A549 (cell line): Measurements from ENCODE around the gene LLGL2.

ENCODE experiments used
- CTCF ChIP-seq: fragments of >200 bp; sonication (Bioruptor Twin); formaldehyde crosslinking; IDR thresholded peaks from 3 replicates; pipeline ENCODE4 v1.5.1; 2016
- EHMT2 ChIP-seq: fragments of 200-600 bp; sonication (generic); IDR thresholded peaks from 2 replicates; pipeline ENCODE4 v1.6.1; 2016; ENCODE audit warnings: antibody characterized with exemption, low read depth, mild to moderate bottlenecking, moderate library complexity
- JUNB ChIP-seq: fragments of >200 bp; sonication (Bioruptor Twin); formaldehyde crosslinking; IDR thresholded peaks from 2 replicates; pipeline ENCODE4 v1.6.1; 2016
- MAFK ChIP-seq: fragments of 450-650 bp; IDR thresholded peaks from 2 replicates; pipeline ENCODE4 v1.6.1; 2014; ENCODE audit not compliant: partially characterized antibody
- MAX ChIP-seq: IDR thresholded peaks from 2 replicates; pipeline ENCODE4 v1.6.1; 2012
- NFE2L2 ChIP-seq: fragments of 150-350 bp; conservative IDR thresholded peaks from 2 replicates; pipeline ENCODE4 v1.6.1; 2014; ENCODE audit warnings: low read length
- POLR2A ChIP-seq: IDR thresholded peaks from 2 replicates; pipeline ENCODE4 v1.6.1; 2012; ENCODE audit warnings: mild to moderate bottlenecking, low read length
- RAD21 ChIP-seq, 2 experiments: fragments of >200 bp in 1 of 2; sonication (Bioruptor Twin) in 1 of 2; formaldehyde crosslinking in 1 of 2; IDR thresholded peaks in 1 of 2; conservative IDR thresholded peaks in 1 of 2; 2 replicates in 1 of 2; 3 replicates in 1 of 2; pipeline ENCODE4 v1.6.1; 2012 to 2018; ENCODE audit warnings: inconsistent platforms in 1 of 2
- TFCP2L1 ChIP-seq: fragments of 250-450 bp; sonication (Bioruptor Pico); IDR thresholded peaks from 2 replicates; pipeline ENCODE4 v1.5.0; 2021; ENCODE audit warnings: mild to moderate bottlenecking
- ZFP36 ChIP-seq: fragments of 450-650 bp; IDR thresholded peaks from 2 replicates; pipeline ENCODE4 v1.6.1; 2014; ENCODE audit warnings: borderline replicate concordance; ENCODE audit not compliant: partially characterized antibody

GRCh38 chr17:75516619-75517296 lies 8.7 kb upstream of the LLGL2 start:
- TF ChIP-seq CTCF (no peak), NFE2L2 (no peak), RAD21 (conservative IDR thresholded peaks at IDR 0.05 in 1 of 2, IDR thresholded peaks at IDR 0.05 in 1 of 2) (no peak), POLR2A (no peak), ZFP36 (no peak), MAX (no peak), JUNB (no peak), TFCP2L1 (no peak), EHMT2 (no peak), MAFK (no peak)
